GM12865 (cell line): Measurements from ENCODE around the gene C14orf93.

ENCODE experiments used
- DNase-seq: peaks from one replicate; pipeline ENCODE4 v3.0.0; 2010; ENCODE audit warnings: low read depth
- H3K4me3 ChIP-seq: 2 replicates; pipeline ENCODE4 v1.5.1; 2011; ENCODE audit warnings: mild to moderate bottlenecking, low read depth, low read length, control low read depth
- TF ChIP-seq, protein P1 (sequence below): IDR thresholded peaks from 2 replicates; pipeline ENCODE4 v1.5.1; 2011; ENCODE audit warnings: low read length, control low read depth, low read depth, inconsistent platforms; ENCODE audit not compliant: insufficient read depth; ENCODE audit errors: missing control alignments

Gene C14orf93

GRCh38 chr14:22981090-22981875 is 28.7 kb downstream of the C14orf93 start:
- TF ChIP-seq, protein P1, sequence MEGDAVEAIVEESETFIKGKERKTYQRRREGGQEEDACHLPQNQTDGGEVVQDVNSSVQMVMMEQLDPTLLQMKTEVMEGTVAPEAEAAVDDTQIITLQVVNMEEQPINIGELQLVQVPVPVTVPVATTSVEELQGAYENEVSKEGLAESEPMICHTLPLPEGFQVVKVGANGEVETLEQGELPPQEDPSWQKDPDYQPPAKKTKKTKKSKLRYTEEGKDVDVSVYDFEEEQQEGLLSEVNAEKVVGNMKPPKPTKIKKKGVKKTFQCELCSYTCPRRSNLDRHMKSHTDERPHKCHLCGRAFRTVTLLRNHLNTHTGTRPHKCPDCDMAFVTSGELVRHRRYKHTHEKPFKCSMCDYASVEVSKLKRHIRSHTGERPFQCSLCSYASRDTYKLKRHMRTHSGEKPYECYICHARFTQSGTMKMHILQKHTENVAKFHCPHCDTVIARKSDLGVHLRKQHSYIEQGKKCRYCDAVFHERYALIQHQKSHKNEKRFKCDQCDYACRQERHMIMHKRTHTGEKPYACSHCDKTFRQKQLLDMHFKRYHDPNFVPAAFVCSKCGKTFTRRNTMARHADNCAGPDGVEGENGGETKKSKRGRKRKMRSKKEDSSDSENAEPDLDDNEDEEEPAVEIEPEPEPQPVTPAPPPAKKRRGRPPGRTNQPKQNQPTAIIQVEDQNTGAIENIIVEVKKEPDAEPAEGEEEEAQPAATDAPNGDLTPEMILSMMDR: no peak
- DNase-seq: no peak
- H3K4me3 ChIP-seq: peak overlapping the region; percentile 84

GRCh38 chr14:22980672-22981089 is 29.3 kb downstream of the C14orf93 start:
- TF ChIP-seq, protein P1: no peak
- DNase-seq: no peak
- peak overlapping the region; percentile 11; the same call in 1 of the 2 replicates for H3K4me3 ChIP-seq

GRCh38 chr14:22979748-22980392 is 30.1 kb downstream of the C14orf93 start:
- no peak for DNase-seq
- no peak overlapping the region for H3K4me3 ChIP-seq
- TF ChIP-seq, protein P1: no peak

GRCh38 chr14:22978981-22979671 is 30.8 kb downstream of the C14orf93 start:
- TF ChIP-seq, protein P1: no peak
- H3K4me3 ChIP-seq: no peak overlapping the region
- DNase-seq: no peak

DNA sequence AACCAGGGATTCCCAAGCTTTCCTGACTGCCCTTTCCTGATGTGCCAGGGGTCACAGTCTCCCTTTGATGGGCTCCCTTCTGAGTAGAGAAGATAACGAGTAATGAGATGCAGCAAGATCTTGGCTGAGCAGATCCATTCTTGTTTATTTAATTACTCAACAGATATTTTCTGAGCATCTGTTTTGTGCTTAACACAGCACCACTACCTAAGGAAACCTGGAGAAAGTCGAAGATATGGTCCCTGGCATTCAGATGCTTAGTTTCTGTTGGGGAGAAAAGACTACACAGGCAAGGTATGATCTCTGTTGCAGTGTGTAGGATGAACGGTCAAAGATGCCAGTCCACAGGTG is 31.5 kb downstream of the C14orf93 start:
- DNase-seq: no peak
- TF ChIP-seq, protein P1: no peak
- no peak overlapping the region for H3K4me3 ChIP-seq

- H3K4me3 ChIP-seq: no peak overlapping the region
- no peak for DNase-seq
- TF ChIP-seq, protein P1: no peak
These were observed 32.1 kb downstream of the C14orf93 start for GRCh38 chr14:22977684-22978486.
